Glomerular endothelial cell (primary cell): ENCODE measurements around the gene EXOC6B. TPM values are rescaled to one million over a fixed set of nuclear protein-coding genes. Genes with fewer than 3 reads are reported as not detected.

Experiments
- DNase-seq: peaks from one replicate; pipeline ENCODE4 v3.0.0-alpha.2; 2011; ENCODE audit warnings: low read depth, low spot score; ENCODE audit errors: extremely low read depth
- total RNA-seq: library from RNA; depleted of rRNA; stranded (reverse); fragments of >200 nt; gene quantifications from 2 replicates; pipeline ENCODE4 v1.2.3, GENCODE V29; 2015

EXOC6B gene
- total RNA-seq, 1 donor from 2014 or later: 35.1 TPM

- no peak for DNase-seq
Observed at GRCh38 chr2:72316774-72317173, 509.1 kb downstream of the EXOC6B start.

GRCh38 chr2:72300147-72300684 is 525.6 kb downstream of the EXOC6B start:
- DNase-seq: no peak

- DNase-seq: no peak
Observed at GRCh38 chr2:72293620-72294019, 532.2 kb downstream of the EXOC6B start.

- DNase-seq: no peak
Observed at GRCh38 chr2:72292433-72292832, 533.4 kb downstream of the EXOC6B start.

- no peak for DNase-seq
Observed at GRCh38 chr2:72291059-72291458, 534.8 kb downstream of the EXOC6B start.

GRCh38 chr2:72289736-72290135 is 536.1 kb downstream of the EXOC6B start:
- no peak for DNase-seq

GRCh38 chr2:72289283-72289682 is 536.5 kb downstream of the EXOC6B start:
- no peak for DNase-seq

GRCh38 chr2:72278046-72278445 is 547.8 kb downstream of the EXOC6B start:
- no peak for DNase-seq

GRCh38 chr2:72276876-72277275 is 549.0 kb downstream of the EXOC6B start:
- DNase-seq: no peak

- no peak for DNase-seq
Observed at GRCh38 chr2:72276356-72276755, 549.5 kb downstream of the EXOC6B start.

- no peak for DNase-seq
Observed at GRCh38 chr2:72275084-72275483, 550.7 kb downstream of the EXOC6B start.

- no peak for DNase-seq
Observed at GRCh38 chr2:72274380-72274797, 551.4 kb downstream of the EXOC6B start.

- DNase-seq: no peak
Observed at GRCh38 chr2:72273384-72273783, 552.4 kb downstream of the EXOC6B start.

GRCh38 chr2:72271766-72272641 is 553.8 kb downstream of the EXOC6B start:
- DNase-seq: no peak

- no peak for DNase-seq
Observed at GRCh38 chr2:72271276-72271614, 554.6 kb downstream of the EXOC6B start.

GRCh38 chr2:72270556-72271275 is 555.1 kb downstream of the EXOC6B start:
- no peak for DNase-seq

GRCh38 chr2:72263776-72264060 is 562.1 kb downstream of the EXOC6B start:
- no peak for DNase-seq

GRCh38 chr2:72263043-72263775 is 562.6 kb downstream of the EXOC6B start:
- no peak for DNase-seq

GRCh38 chr2:72261076-72261475 is 564.8 kb downstream of the EXOC6B start:
- DNase-seq: no peak

- DNase-seq: no peak
Observed at GRCh38 chr2:72255540-72255939, 570.3 kb downstream of the EXOC6B start.

GRCh38 chr2:72254831-72255451 is 570.9 kb downstream of the EXOC6B start:
- no peak for DNase-seq
